Sigmoid colon (tissue), 7 donors: ENCODE measurements around the gene ST8SIA4. TPM values are rescaled to one million over a fixed set of nuclear protein-coding genes. Genes with fewer than 3 reads are reported as not detected.

Source experiments
- DNase-seq: peaks from one replicate; pipeline ENCODE4 v3.0.0-alpha.2; 2019
- H3K27ac ChIP-seq, 4 donors: fragments of 200-600 bp; sonication (generic); one replicate each; pipeline ENCODE4 v1.5.1; 2016 to 2019; ENCODE audit warnings: mild to moderate bottlenecking in 1 of 4
- H3K27me3 ChIP-seq, 3 donors: fragments of 200-600 bp; sonication (generic); one replicate each; pipeline ENCODE4 v1.5.1; 2019; ENCODE audit warnings: mild to moderate bottlenecking in 1 of 3
- H3K36me3 ChIP-seq, 4 donors: fragments of 200-600 bp; sonication (generic); one replicate each; pipeline ENCODE4 v1.5.1; 2016 to 2019
- H3K4me1 ChIP-seq, 4 donors: fragments of 200-600 bp; sonication (generic); one replicate each; pipeline ENCODE4 v1.5.1; 2017 to 2019
- H3K4me3 ChIP-seq, 4 donors: fragments of 200-600 bp; sonication (generic); one replicate each; pipeline ENCODE4 v1.5.1; 2017 to 2019; ENCODE audit warnings: mild to moderate bottlenecking in 2 of 4, moderate library complexity in 1 of 4
- H3K9me3 ChIP-seq, 4 donors: fragments of 200-600 bp in 3 of 4; sonication (generic) in 3 of 4; one replicate each; pipeline versions ENCODE4 v1.5.1 to v1.6.1; 2013 to 2019
- EP300 ChIP-seq, 4 donors: sonication (generic); formaldehyde crosslinking; IDR thresholded peaks; one replicate each; pipeline ENCODE4 v1.6.1; 2017; ENCODE audit warnings: antibody characterized with exemption in 4 of 4
- POLR2A ChIP-seq, 2 donors: fragments of 450-650 bp; IDR thresholded peaks; one replicate each; pipeline ENCODE4 v1.6.1; 2016; ENCODE audit warnings: antibody characterized with exemption in 2 of 2, mild to moderate bottlenecking in 2 of 2, moderate library complexity in 2 of 2
- POLR2AphosphoS5 ChIP-seq, 4 donors: sonication (generic); formaldehyde crosslinking; IDR thresholded peaks; one replicate each; pipeline ENCODE4 v1.6.1; 2017; ENCODE audit warnings: antibody characterized with exemption in 4 of 4
- WGBS, 2 donors: extraction: QIAGEN DNeasy Blood & Tissue Kit; methylation state at CpG; one replicate each; pipeline ENCODE4 v1.1.7; 2013; 5-methylcytosine and 5-hydroxymethylcytosine counted together
- intact Hi-C: fragments of 100-400 bp; cut with DNase I; formaldehyde crosslinking; loops from one replicate; pipeline ENCODE4 v1.15.1; 2023
- polyA plus RNA-seq, 3 donors: library from polyadenylated mRNA; stranded (reverse); fragments of 200-250 nt; gene quantifications; one replicate each; pipeline ENCODE4 v1.2.3, GENCODE V29; 2013
- total RNA-seq, 4 donors: library from RNA; depleted of rRNA; stranded (reverse); fragments of >200 nt; gene quantifications; one replicate each; pipeline ENCODE4 v1.1.0, GENCODE V29; 2016
- TF ChIP-seq, protein P1 (sequence below), 4 experiments: fragments of 450-650 bp in 3 of 4; fragments of 200-600 bp in 1 of 4; IDR thresholded peaks; one replicate each; pipeline ENCODE4 v1.5.1; 2016 to 2019; ENCODE audit warnings: antibody characterized with exemption in 4 of 4, mild to moderate bottlenecking in 3 of 4, moderate library complexity in 2 of 4
- donor health status: healthy with polysubstance abuse.
- donor health status: Bipolar disorder and iron deficiency.
- donor health status: healthy.

Gene ST8SIA4
- total and polyA plus RNA-seq, 7 donors, result 0.60 to 8.3 (median 3.0) TPM

- no peak for DNase-seq
- H3K27me3 ChIP-seq, result no peaks in the 10 kb centered on the region
- WGBS, 2 donors, result 69 to 77% methylated on average over 3 of the region's 3 CpGs
- intact Hi-C loops, result no loop called here
- H3K4me1 ChIP-seq, result no peaks in the 10 kb centered on the region
- no peaks in the 10 kb centered on the region for H3K36me3 ChIP-seq
- H3K4me3 ChIP-seq, result no peak overlapping the region
- no peak overlapping the region for H3K27ac ChIP-seq
- TF ChIP-seq, protein P1, sequence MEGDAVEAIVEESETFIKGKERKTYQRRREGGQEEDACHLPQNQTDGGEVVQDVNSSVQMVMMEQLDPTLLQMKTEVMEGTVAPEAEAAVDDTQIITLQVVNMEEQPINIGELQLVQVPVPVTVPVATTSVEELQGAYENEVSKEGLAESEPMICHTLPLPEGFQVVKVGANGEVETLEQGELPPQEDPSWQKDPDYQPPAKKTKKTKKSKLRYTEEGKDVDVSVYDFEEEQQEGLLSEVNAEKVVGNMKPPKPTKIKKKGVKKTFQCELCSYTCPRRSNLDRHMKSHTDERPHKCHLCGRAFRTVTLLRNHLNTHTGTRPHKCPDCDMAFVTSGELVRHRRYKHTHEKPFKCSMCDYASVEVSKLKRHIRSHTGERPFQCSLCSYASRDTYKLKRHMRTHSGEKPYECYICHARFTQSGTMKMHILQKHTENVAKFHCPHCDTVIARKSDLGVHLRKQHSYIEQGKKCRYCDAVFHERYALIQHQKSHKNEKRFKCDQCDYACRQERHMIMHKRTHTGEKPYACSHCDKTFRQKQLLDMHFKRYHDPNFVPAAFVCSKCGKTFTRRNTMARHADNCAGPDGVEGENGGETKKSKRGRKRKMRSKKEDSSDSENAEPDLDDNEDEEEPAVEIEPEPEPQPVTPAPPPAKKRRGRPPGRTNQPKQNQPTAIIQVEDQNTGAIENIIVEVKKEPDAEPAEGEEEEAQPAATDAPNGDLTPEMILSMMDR (IDR thresholded peaks at IDR 0.05), result no peak
- TF ChIP-seq EP300 (IDR thresholded peaks at IDR 0.05), result no peak
- TF ChIP-seq POLR2AphosphoS5 (IDR thresholded peaks at IDR 0.05), result no peak
- peaks cover 0 to 6% (median 0%) of the 10 kb centered on the region in 4 donors for H3K9me3 ChIP-seq
These were observed 110.3 kb downstream of the ST8SIA4 start for GRCh38 chr5:100792781-100793180.

- 89 to 93% methylated on average over 2 of the region's 2 CpGs for WGBS, 2 donors
- H3K4me3 ChIP-seq, result no peak overlapping the region
- no peak for TF ChIP-seq EP300 (IDR thresholded peaks at IDR 0.05)
- no peak for TF ChIP-seq POLR2A (IDR thresholded peaks at IDR 0.05)
- TF ChIP-seq POLR2AphosphoS5 (IDR thresholded peaks at IDR 0.05), result no peak
- TF ChIP-seq, protein P1 (IDR thresholded peaks at IDR 0.05), result no peak
- H3K9me3 ChIP-seq, result peaks cover 0 to 6% (median 0%) of the 10 kb centered on the region in 4 donors
- no peak for DNase-seq
- H3K4me1 ChIP-seq, result no peaks in the 10 kb centered on the region
- intact Hi-C loops, result no loop called here
- no peaks in the 10 kb centered on the region for H3K36me3 ChIP-seq
- no peak overlapping the region for H3K27ac ChIP-seq
- H3K27me3 ChIP-seq, result no peaks in the 10 kb centered on the region
These were observed 111.7 kb downstream of the ST8SIA4 start for GRCh38 chr5:100791391-100791790.

- intact Hi-C loops, result no loop called here
- H3K4me1 ChIP-seq, result no peaks in the 10 kb centered on the region
- no peaks in the 10 kb centered on the region for H3K27me3 ChIP-seq
- TF ChIP-seq, protein P1 (IDR thresholded peaks at IDR 0.05), result no peak
- TF ChIP-seq POLR2A (IDR thresholded peaks at IDR 0.05) (no peak), EP300 (IDR thresholded peaks at IDR 0.05) (no peak), POLR2AphosphoS5 (IDR thresholded peaks at IDR 0.05) (no peak)
- H3K36me3 ChIP-seq, result no peaks in the 10 kb centered on the region
- 69 to 83% methylated on average over 2 of the region's 2 CpGs for WGBS, 2 donors
- peaks cover 0 to 6% (median 0%) of the 10 kb centered on the region in 4 donors for H3K9me3 ChIP-seq
- no peak for DNase-seq
- H3K27ac ChIP-seq, result no peak overlapping the region
- no peak overlapping the region for H3K4me3 ChIP-seq
These were observed 112.1 kb downstream of the ST8SIA4 start for GRCh38 chr5:100790951-100791350.

DNA sequence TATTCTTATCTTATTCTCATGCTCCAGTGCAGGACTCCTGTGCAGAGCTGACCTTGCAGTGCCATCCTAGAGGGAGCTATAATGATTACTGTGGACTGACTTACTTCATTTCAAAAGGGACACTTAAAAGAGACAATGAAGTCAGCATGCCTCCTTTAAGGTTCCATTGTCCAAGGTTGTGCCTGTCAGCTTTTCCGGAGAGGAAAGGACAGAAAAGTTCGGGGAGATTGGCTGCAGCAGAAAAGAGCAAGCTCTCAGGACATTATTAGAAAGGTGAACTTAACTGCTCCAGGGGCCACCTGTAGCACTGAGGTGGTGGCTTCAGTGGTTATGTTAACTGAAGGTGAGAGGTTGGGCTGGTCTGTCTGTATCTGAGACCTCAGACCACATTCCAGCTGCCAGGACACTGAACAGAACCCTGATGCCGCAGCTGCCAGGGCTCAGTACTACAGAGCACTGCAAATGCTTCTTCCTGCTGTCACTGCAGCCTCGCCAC lies 112.9 kb downstream of the ST8SIA4 start:
- no peak overlapping the region for H3K4me3 ChIP-seq
- no peaks in the 10 kb centered on the region for H3K4me1 ChIP-seq
- 45 to 56% methylated on average over 4 of the region's 4 CpGs for WGBS, 2 donors
- TF ChIP-seq EP300 (IDR thresholded peaks at IDR 0.05), result no peak
- TF ChIP-seq POLR2A (IDR thresholded peaks at IDR 0.05), result no peak
- TF ChIP-seq POLR2AphosphoS5 (IDR thresholded peaks at IDR 0.05), result no peak
- H3K36me3 ChIP-seq, result no peaks in the 10 kb centered on the region
- no peak overlapping the region for H3K27ac ChIP-seq
- intact Hi-C loops, result no loop called here
- no peaks in the 10 kb centered on the region for H3K27me3 ChIP-seq
- DNase-seq, result no peak
- H3K9me3 ChIP-seq, result peaks cover 0 to 6% (median 0%) of the 10 kb centered on the region in 4 donors

GRCh38 chr5:100789694-100790093 lies 113.4 kb downstream of the ST8SIA4 start:
- H3K4me1 ChIP-seq, result no peaks in the 10 kb centered on the region
- H3K9me3 ChIP-seq, result peaks cover 0 to 6% (median 0%) of the 10 kb centered on the region in 4 donors
- H3K4me3 ChIP-seq, result no peak overlapping the region
- TF ChIP-seq, protein P1 (IDR thresholded peaks at IDR 0.05), result no peak
- TF ChIP-seq POLR2AphosphoS5 (IDR thresholded peaks at IDR 0.05) (no peak), EP300 (IDR thresholded peaks at IDR 0.05) (no peak), POLR2A (IDR thresholded peaks at IDR 0.05) (no peak)
- 51 to 77% methylated on average over 5 of the region's 5 CpGs for WGBS, 2 donors
- no peak overlapping the region for H3K27ac ChIP-seq
- H3K36me3 ChIP-seq, result no peaks in the 10 kb centered on the region
- H3K27me3 ChIP-seq, result no peaks in the 10 kb centered on the region
- DNase-seq, result no peak
- intact Hi-C loops, result no loop called here
